GM12878 (cell line): Measurements from ENCODE around the gene DHRS1. TPM values are rescaled to one million over a fixed set of nuclear protein-coding genes. Genes with fewer than 3 reads are reported as not detected.
A peak's percentile ranks its signal among the peaks of the same experiment; 100 is the strongest.

Experiments
- BCL3 ChIP-seq: IDR thresholded peaks from 2 replicates; pipeline ENCODE4 v1.6.1; 2011; ENCODE audit warnings: borderline replicate concordance, low read depth, mild to moderate bottlenecking, moderate library complexity, low read length; ENCODE audit not compliant: insufficient read depth, poor library complexity, severe bottlenecking
- BHLHE40 ChIP-seq, 2 experiments: fragments of 450-650 bp in 1 of 2; IDR thresholded peaks; 2 replicates each; pipeline ENCODE4 v1.6.1; 2011 to 2017; ENCODE audit warnings: low read depth in 2 of 2, borderline replicate concordance in 1 of 2, improper control_type of control experiment in 1 of 2, low read length in 1 of 2, mild to moderate bottlenecking in 1 of 2
- CBFB ChIP-seq: IDR thresholded peaks from 2 replicates; pipeline ENCODE4 v1.6.1; 2016; ENCODE audit warnings: antibody characterized with exemption, low read depth
- CHD2 ChIP-seq: IDR thresholded peaks from 2 replicates; pipeline ENCODE4 v1.6.1; 2011; ENCODE audit warnings: low read depth, low read length, improper control_type of control experiment, borderline replicate concordance
- CHD4 ChIP-seq: fragments of 200-600 bp; sonication (generic); IDR thresholded peaks from 2 replicates; pipeline ENCODE4 v1.6.1; 2016; ENCODE audit warnings: mild to moderate bottlenecking
- DPF2 ChIP-seq: fragments of 450-650 bp; IDR thresholded peaks from 2 replicates; pipeline ENCODE4 v1.6.1; 2017; ENCODE audit warnings: mild to moderate bottlenecking
- EED ChIP-seq: sonication (generic); IDR thresholded peaks from 2 replicates; pipeline ENCODE4 v1.6.1; 2016; ENCODE audit warnings: antibody characterized with exemption, low read depth
- FOXK2 ChIP-seq: fragments of 450-650 bp; IDR thresholded peaks from 2 replicates; pipeline ENCODE4 v1.6.1; 2017; ENCODE audit warnings: mild to moderate bottlenecking, moderate library complexity
- GATAD2B ChIP-seq: fragments of 450-650 bp; conservative IDR thresholded peaks from 2 replicates; pipeline ENCODE4 v1.6.1; 2017; ENCODE audit warnings: low read depth, mild to moderate bottlenecking, moderate library complexity
- MEF2A ChIP-seq: IDR thresholded peaks from 2 replicates; pipeline ENCODE4 v1.6.1; 2011; ENCODE audit warnings: low read depth, mild to moderate bottlenecking, low read length, moderate library complexity; ENCODE audit not compliant: insufficient read depth
- NFYB ChIP-seq: IDR thresholded peaks from 2 replicates; pipeline ENCODE4 v1.6.1; 2011; ENCODE audit warnings: low read depth, mild to moderate bottlenecking, low read length, improper control_type of control experiment, moderate library complexity; ENCODE audit not compliant: insufficient read depth
- RB1 ChIP-seq: fragments of 450-650 bp; formaldehyde crosslinking; IDR thresholded peaks from 2 replicates; pipeline ENCODE4 v1.6.1; 2017; ENCODE audit warnings: mild to moderate bottlenecking, borderline replicate concordance
- SP1 ChIP-seq: IDR thresholded peaks from one replicate; pipeline ENCODE4 v1.6.1; 2011; ENCODE audit warnings: low read depth, low read length
- SRF ChIP-seq, 2 experiments: IDR thresholded peaks; 2 replicates each; pipeline ENCODE4 v1.6.1; 2011; ENCODE audit warnings: low read depth in 2 of 2, low read length in 2 of 2, mild to moderate bottlenecking in 1 of 2, moderate library complexity in 1 of 2
- SUZ12 ChIP-seq: fragments of 200-600 bp; sonication (generic); IDR thresholded peaks from one replicate; pipeline ENCODE4 v1.6.1; 2018; ENCODE audit warnings: antibody characterized with exemption, mild to moderate bottlenecking; ENCODE audit not compliant: unreplicated experiment
- YBX1 ChIP-seq: fragments of 450-650 bp; IDR thresholded peaks from 2 replicates; pipeline ENCODE4 v1.6.1; 2016; ENCODE audit warnings: antibody characterized with exemption
- ZNF207 ChIP-seq: fragments of 450-650 bp; IDR thresholded peaks from 2 replicates; pipeline ENCODE4 v1.6.1; 2014; ENCODE audit warnings: antibody characterized with exemption, mild to moderate bottlenecking, borderline replicate concordance
- polyA plus RNA-seq, 11 experiments: library from polyadenylated mRNA; depleted of rRNA in 4 of 11; unstranded in 6 of 11; stranded (reverse) in 5 of 11; fragments of >200 nt; fragmentation: Nextera tagmentation in 4 of 11; fragmentation: Illumina TruSeq in 1 of 11; extraction: Ambion mirVana in 4 of 11; extraction: Trizol in 1 of 11; gene quantifications; 1 replicate in 1 of 11; 2 replicates in 10 of 11; pipeline versions ENCODE4 v1.2.1 to v1.2.3, GENCODE V29; 2011 to 2016; ENCODE audit warnings: inconsistent platforms in 2 of 11, missing spikeins in 2 of 11, low read depth in 1 of 11
- total RNA-seq, 4 experiments: library from RNA; depleted of rRNA in 3 of 4; stranded (reverse); fragments of >200 nt in 3 of 4; fragmentation: Illumina TruSeq in 1 of 4; extraction: Trizol in 1 of 4; gene quantifications; 2 replicates each; pipeline versions ENCODE4 v1.2.1 to v1.2.3, GENCODE V29; 2013 to 2021
- TF ChIP-seq, protein P1 (sequence below), 3 experiments: IDR thresholded peaks in 2 of 3; conservative IDR thresholded peaks in 1 of 3; 2 replicates each; pipeline ENCODE4 v1.5.1; 2011; ENCODE audit warnings: low read depth in 3 of 3, low read length in 3 of 3, mild to moderate bottlenecking in 3 of 3, control low read depth in 2 of 3, moderate library complexity in 2 of 3, inconsistent platforms in 1 of 3, mixed read lengths in 1 of 3; ENCODE audit not compliant: control insufficient read depth in 2 of 3, insufficient read depth in 1 of 3; ENCODE audit errors: extremely low read depth in 1 of 3
- TF ChIP-seq, protein P2 (sequence below): fragments of 450-650 bp; IDR thresholded peaks from 2 replicates; pipeline ENCODE4 v1.6.1; 2017; ENCODE audit warnings: mild to moderate bottlenecking
- TF ChIP-seq, protein P3 (sequence below): fragments of 450-650 bp; IDR thresholded peaks from 2 replicates; pipeline ENCODE4 v1.6.1; 2018; ENCODE audit warnings: mild to moderate bottlenecking, low read depth, moderate library complexity; ENCODE audit not compliant: partially characterized antibody

Gene DHRS1
- total and polyA plus RNA-seq, 10 of the 15 experiments (the other 5 are each of a cell fraction or from before 2014, with no cell fraction given): 12.1 to 45.0 (median 25.7) TPM

DNA sequence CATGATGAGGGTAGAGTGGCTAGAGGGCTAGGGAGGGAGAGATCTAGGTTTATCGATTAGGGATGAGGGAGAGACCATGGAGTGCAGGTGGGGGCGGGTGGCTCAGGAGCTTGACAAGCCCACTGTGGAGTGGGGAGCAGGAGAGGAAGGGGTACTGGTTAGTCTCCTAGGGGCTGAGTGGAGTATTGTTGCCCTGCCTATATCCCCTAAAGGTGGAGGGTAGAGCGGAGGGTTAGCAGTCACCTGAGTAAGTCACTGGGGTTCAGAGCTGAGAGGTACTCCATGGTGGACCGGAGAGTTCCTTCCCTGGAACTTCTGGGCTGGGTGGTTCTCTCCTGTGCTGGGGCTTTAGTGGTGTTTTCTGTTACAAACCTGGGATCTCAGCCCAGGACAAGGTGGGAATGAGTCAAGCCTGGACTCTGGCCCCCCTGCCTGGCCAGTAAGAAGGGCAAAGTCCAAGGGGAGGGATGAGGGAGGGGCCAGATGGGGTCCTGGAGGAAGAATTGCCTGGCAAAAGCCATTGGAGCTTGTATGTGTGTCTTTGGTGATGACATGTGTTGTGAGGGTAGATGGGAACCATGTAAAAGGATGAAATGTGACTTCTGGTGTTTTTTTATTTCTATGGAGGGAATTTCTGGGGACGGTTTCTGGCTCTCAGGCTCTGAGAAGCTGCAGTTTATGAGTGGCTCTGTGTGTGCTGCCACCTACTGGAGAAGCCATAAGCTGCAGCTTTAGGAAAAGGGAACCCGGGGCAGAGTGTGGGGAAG, 8.2 kb upstream of the DHRS1 start, which contains the start of gene CIDEB (continued):
- TF ChIP-seq DPF2: 0 out of 2 replicates have a peak, but pooled peaks have one; percentile 30
- peak; percentile 53; the same call in 1 of the 2 replicates for TF ChIP-seq EED
- TF ChIP-seq GATAD2B: no peak; the same call in 1 of the 2 replicates
- no peak for TF ChIP-seq SUZ12
- no peak for TF ChIP-seq YBX1
- TF ChIP-seq, protein P1, sequence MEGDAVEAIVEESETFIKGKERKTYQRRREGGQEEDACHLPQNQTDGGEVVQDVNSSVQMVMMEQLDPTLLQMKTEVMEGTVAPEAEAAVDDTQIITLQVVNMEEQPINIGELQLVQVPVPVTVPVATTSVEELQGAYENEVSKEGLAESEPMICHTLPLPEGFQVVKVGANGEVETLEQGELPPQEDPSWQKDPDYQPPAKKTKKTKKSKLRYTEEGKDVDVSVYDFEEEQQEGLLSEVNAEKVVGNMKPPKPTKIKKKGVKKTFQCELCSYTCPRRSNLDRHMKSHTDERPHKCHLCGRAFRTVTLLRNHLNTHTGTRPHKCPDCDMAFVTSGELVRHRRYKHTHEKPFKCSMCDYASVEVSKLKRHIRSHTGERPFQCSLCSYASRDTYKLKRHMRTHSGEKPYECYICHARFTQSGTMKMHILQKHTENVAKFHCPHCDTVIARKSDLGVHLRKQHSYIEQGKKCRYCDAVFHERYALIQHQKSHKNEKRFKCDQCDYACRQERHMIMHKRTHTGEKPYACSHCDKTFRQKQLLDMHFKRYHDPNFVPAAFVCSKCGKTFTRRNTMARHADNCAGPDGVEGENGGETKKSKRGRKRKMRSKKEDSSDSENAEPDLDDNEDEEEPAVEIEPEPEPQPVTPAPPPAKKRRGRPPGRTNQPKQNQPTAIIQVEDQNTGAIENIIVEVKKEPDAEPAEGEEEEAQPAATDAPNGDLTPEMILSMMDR (IDR thresholded peaks at IDR 0.05 in 2 of 3, conservative IDR thresholded peaks at IDR 0.05 in 1 of 3; ENCODE audit: control insufficient read depth in 2 of 3, extremely low read depth in 1 of 3, insufficient read depth in 1 of 3, low read depth in 3 of 3, low read length in 3 of 3): peak; percentile 82 to 95 (median 92)
- TF ChIP-seq NFYB: no peak
- no peak for TF ChIP-seq SP1
- TF ChIP-seq, protein P2, sequence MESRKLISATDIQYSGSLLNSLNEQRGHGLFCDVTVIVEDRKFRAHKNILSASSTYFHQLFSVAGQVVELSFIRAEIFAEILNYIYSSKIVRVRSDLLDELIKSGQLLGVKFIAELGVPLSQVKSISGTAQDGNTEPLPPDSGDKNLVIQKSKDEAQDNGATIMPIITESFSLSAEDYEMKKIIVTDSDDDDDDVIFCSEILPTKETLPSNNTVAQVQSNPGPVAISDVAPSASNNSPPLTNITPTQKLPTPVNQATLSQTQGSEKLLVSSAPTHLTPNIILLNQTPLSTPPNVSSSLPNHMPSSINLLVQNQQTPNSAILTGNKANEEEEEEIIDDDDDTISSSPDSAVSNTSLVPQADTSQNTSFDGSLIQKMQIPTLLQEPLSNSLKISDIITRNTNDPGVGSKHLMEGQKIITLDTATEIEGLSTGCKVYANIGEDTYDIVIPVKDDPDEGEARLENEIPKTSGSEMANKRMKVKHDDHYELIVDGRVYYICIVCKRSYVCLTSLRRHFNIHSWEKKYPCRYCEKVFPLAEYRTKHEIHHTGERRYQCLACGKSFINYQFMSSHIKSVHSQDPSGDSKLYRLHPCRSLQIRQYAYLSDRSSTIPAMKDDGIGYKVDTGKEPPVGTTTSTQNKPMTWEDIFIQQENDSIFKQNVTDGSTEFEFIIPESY: no peak
- no peak for TF ChIP-seq MEF2A
- TF ChIP-seq CBFB: no peak
- no peak for TF ChIP-seq FOXK2
- TF ChIP-seq BCL3: no peak
- TF ChIP-seq, protein P3, sequence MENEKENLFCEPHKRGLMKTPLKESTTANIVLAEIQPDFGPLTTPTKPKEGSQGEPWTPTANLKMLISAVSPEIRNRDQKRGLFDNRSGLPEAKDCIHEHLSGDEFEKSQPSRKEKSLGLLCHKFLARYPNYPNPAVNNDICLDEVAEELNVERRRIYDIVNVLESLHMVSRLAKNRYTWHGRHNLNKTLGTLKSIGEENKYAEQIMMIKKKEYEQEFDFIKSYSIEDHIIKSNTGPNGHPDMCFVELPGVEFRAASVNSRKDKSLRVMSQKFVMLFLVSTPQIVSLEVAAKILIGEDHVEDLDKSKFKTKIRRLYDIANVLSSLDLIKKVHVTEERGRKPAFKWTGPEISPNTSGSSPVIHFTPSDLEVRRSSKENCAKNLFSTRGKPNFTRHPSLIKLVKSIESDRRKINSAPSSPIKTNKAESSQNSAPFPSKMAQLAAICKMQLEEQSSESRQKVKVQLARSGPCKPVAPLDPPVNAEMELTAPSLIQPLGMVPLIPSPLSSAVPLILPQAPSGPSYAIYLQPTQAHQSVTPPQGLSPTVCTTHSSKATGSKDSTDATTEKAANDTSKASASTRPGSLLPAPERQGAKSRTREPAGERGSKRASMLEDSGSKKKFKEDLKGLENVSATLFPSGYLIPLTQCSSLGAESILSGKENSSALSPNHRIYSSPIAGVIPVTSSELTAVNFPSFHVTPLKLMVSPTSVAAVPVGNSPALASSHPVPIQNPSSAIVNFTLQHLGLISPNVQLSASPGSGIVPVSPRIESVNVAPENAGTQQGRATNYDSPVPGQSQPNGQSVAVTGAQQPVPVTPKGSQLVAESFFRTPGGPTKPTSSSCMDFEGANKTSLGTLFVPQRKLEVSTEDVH: no peak
- TF ChIP-seq SRF (IDR thresholded peaks at IDR 0.05; ENCODE audit: low read depth in 2 of 2, low read length in 2 of 2): no peak
- TF ChIP-seq CHD4: no peak
- no peak for TF ChIP-seq RB1
- no peak for TF ChIP-seq CHD2
- no peak; the same call in 1 of the 2 replicates for TF ChIP-seq ZNF207
- no peak; a peak in 1 of 4 replicates for TF ChIP-seq BHLHE40 (IDR thresholded peaks at IDR 0.05; ENCODE audit: borderline replicate concordance in 1 of 2, low read depth in 2 of 2, low read length in 1 of 2)
